ENCODE data around the gene CST2. TPM values are rescaled to one million over a fixed set of nuclear protein-coding genes. Genes with fewer than 3 reads are reported as not detected.
"Not testable (repeated sequence)": the region's sequence is repeated elsewhere in the genome, so short reads cannot be mapped to it uniquely, and the experiment has no call there.

The CST2 gene
- total RNA-seq, 1 donor from 2014 or later = not detected

DNA sequence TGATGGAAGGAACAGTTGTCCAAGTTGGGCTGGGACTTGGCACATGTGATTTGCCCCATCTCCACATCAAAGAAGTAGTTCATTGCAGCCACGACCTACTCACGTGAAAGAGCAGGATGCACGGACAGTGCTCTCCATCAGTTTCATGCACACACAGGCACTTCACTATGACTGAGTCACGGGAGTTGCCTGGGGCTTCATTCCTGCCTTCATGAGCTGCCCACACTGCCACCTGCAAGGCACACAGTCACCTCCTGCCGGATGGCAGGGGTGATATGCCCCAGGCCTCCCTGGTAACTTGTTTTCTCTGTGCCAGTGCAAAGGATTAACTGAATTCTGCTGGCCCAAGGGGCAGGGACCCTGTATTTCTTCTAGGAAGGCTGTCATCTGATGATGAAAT lies 30.2 kb upstream of the CST2 start:
- H3K4me3 Mint-ChIP-seq (ENCODE audit: low read depth) = no peak overlapping the region
- H3K9me3 Mint-ChIP-seq (ENCODE audit: low read depth) = no peaks in the 10 kb centered on the region
- H3K36me3 Mint-ChIP-seq (ENCODE audit: insufficient read depth) = no peaks in the 10 kb centered on the region
- H3K4me1 Mint-ChIP-seq (ENCODE audit: low read depth) = peaks cover 1% of the 10 kb centered on the region
- TF ChIP-seq CTCF (IDR thresholded peaks at IDR 0.05; ENCODE audit: unreplicated experiment) = no peak
- DNase-seq (ENCODE audit: low spot score, unreplicated experiment) = no peak
- H3K27ac Mint-ChIP-seq = no peak overlapping the region
- peaks cover 10% of the 10 kb centered on the region for H3K27me3 Mint-ChIP-seq

DNA sequence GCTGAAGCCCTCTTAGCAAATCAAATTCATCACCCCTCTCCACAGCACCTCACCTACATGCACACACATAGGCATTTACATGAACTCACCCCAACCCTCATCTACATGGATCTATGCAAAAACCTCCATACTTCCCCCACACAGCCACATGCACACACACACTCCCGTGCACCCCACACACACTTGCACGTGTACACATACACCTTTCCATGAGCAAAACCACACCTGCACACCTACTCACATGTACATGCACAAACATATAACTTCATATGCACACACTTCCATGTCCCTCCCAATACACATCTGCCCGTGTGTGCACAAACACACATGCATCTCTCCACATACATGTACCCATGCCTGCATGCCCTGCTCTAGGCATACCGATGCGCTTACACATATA lies 29.7 kb upstream of the CST2 start:
- no peak overlapping the region for H3K27ac Mint-ChIP-seq

DNA sequence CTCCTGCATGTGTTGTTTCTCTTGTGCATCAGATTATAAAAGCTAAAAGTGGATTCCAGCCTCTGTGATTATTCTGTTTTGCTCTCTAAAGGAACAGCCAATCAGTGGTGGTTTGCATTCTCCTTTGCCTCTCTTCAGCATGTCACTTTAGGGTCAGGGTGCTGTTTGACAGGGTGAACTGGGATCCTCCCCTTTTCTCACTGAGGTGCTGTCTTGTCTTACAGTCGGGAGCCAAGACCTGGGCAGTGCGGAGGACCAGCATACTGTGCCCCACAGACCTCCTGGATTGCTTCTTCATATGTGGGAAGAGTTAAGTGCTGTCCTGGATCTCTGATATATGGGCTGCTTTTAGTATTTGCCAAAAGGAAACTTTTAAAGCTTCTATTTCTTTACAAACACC lies 15.2 kb upstream of the CST2 start:
- Mint-ChIP-seq H3K36me3 (ENCODE audit: insufficient read depth) (no peaks in the 10 kb centered on the region), H3K4me1 (ENCODE audit: low read depth) (no peaks in the 10 kb centered on the region), H3K27me3 (no peaks in the 10 kb centered on the region), H3K4me3 (ENCODE audit: low read depth) (no peak overlapping the region), H3K9me3 (ENCODE audit: low read depth) (peaks cover 9% of the 10 kb centered on the region), H3K27ac (no peak overlapping the region)
- DNase-seq (ENCODE audit: low spot score, unreplicated experiment) = no peak
- no peak for TF ChIP-seq CTCF (IDR thresholded peaks at IDR 0.05; ENCODE audit: unreplicated experiment)

More for the DNA sequence above, 29.7 kb upstream of the CST2 start:
- H3K27me3 Mint-ChIP-seq = peaks cover 7% of the 10 kb centered on the region
- no peak for TF ChIP-seq CTCF (IDR thresholded peaks at IDR 0.05; ENCODE audit: unreplicated experiment)
- no peaks in the 10 kb centered on the region for H3K36me3 Mint-ChIP-seq (ENCODE audit: insufficient read depth)
- no peak for DNase-seq (ENCODE audit: low spot score, unreplicated experiment)
- H3K9me3 Mint-ChIP-seq (ENCODE audit: low read depth) = no peaks in the 10 kb centered on the region
- no peak overlapping the region for H3K4me3 Mint-ChIP-seq (ENCODE audit: low read depth)
- peaks cover 1% of the 10 kb centered on the region for H3K4me1 Mint-ChIP-seq (ENCODE audit: low read depth)

- no peaks in the 10 kb centered on the region for H3K27me3 Mint-ChIP-seq
These were observed 9.2 kb upstream of the CST2 start for GRCh38 chr20:23835716-23836115.

GRCh38 chr20:23832775-23833513 lies 6.4 kb upstream of the CST2 start:
- H3K36me3 Mint-ChIP-seq (ENCODE audit: insufficient read depth) = no peaks in the 10 kb centered on the region
- no peak for TF ChIP-seq CTCF (IDR thresholded peaks at IDR 0.05; ENCODE audit: unreplicated experiment)
- peaks cover 6% of the 10 kb centered on the region for H3K27me3 Mint-ChIP-seq
- H3K4me1 Mint-ChIP-seq (ENCODE audit: low read depth) = peaks cover 4% of the 10 kb centered on the region
- no peak for DNase-seq (ENCODE audit: low spot score, unreplicated experiment)
- no peaks in the 10 kb centered on the region for H3K9me3 Mint-ChIP-seq (ENCODE audit: low read depth)
- no peak overlapping the region for H3K4me3 Mint-ChIP-seq (ENCODE audit: low read depth)
- H3K27ac Mint-ChIP-seq = no peak overlapping the region

More at GRCh38 chr20:23835716-23836115, 9.2 kb upstream of the CST2 start:
- H3K27ac Mint-ChIP-seq = no peak overlapping the region
- peaks cover 9% of the 10 kb centered on the region for H3K9me3 Mint-ChIP-seq (ENCODE audit: low read depth)
- no peaks in the 10 kb centered on the region for H3K36me3 Mint-ChIP-seq (ENCODE audit: insufficient read depth)
- H3K4me1 Mint-ChIP-seq (ENCODE audit: low read depth) = peaks cover 4% of the 10 kb centered on the region
- TF ChIP-seq CTCF (IDR thresholded peaks at IDR 0.05; ENCODE audit: unreplicated experiment) = no peak
- no peak for DNase-seq (ENCODE audit: low spot score, unreplicated experiment)
- H3K4me3 Mint-ChIP-seq (ENCODE audit: low read depth) = no peak overlapping the region

DNA sequence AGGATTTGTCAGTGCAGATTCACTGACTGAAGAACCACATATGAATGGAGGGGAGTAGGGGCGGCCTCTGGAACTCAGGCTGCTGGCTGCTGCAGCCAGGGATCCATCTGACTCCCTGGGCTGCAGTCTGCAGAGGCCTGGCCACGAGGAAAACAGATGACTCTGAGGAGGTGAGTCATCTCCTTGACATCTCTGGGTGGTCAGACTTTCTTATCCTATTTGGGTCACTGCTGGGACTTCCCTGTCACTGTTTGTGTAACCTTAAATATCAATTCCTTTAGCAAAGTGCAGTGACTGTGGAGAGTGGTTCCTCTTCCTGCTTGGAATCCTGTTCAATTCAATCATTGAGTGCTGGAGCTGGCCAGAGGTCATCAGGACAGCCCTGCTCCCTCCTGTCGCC lies 5.4 kb upstream of the CST2 start:
- not testable (repeated sequence) for H3K4me3 Mint-ChIP-seq (ENCODE audit: low read depth); H3K27ac Mint-ChIP-seq; H3K36me3 Mint-ChIP-seq (ENCODE audit: insufficient read depth)

More for the DNA sequence above, 5.4 kb upstream of the CST2 start:
- DNase-seq (ENCODE audit: low spot score, unreplicated experiment); H3K27me3 Mint-ChIP-seq; H3K9me3 Mint-ChIP-seq (ENCODE audit: low read depth); H3K4me1 Mint-ChIP-seq (ENCODE audit: low read depth): not testable (repeated sequence)
